Panc1 (cell line): ENCODE data around the gene SND1. TPM values are rescaled to one million over a fixed set of nuclear protein-coding genes. Genes with fewer than 3 reads are reported as not detected.

Experiments used
- ATAC-seq: fragments of 200-7000 bp; cut with Tn5 transposase; 2 replicates; pipeline ENCODE4 v1.9.1; 2020; ENCODE audit warnings: mild to moderate bottlenecking, moderate library complexity
- BruUV-seq: library from RNA; stranded (reverse); fragments of 400-500 nt; replicated peaks from 2 replicates; lab custom pipeline; 2021; lab: Mats Ljungman, UMichigan
- CTCF ChIA-PET: fragments of 300-600 bp; sonication (Branson Sonifier 250); formaldehyde crosslinking; loops from one replicate; lab custom pipeline; 2022; ENCODE audit warnings: antibody characterized with exemption; lab: Charles Lee
- POLR2A ChIA-PET: fragments of 300-600 bp; sonication (Branson Sonifier 250); formaldehyde crosslinking; loops from one replicate; lab custom pipeline; 2022; ENCODE audit warnings: antibody characterized with exemption; lab: Charles Lee
- DNase-seq: peaks from one replicate; pipeline ENCODE4 v3.0.0-alpha.2; 2010; ENCODE audit warnings: low read depth, low spot score
- H3K27ac ChIP-seq: 2 replicates; pipeline ENCODE4 v1.5.1; 2011; ENCODE audit warnings: mild to moderate bottlenecking, low read length, inconsistent platforms
- H3K27me3 ChIP-seq: fragments of 200-500 bp; sonication (Bioruptor generic); 2 replicates; pipeline ENCODE4 v1.6.0; 2014; ENCODE audit warnings: low read length, inconsistent platforms; ENCODE audit not compliant: control insufficient read depth, insufficient read depth
- H3K36me3 ChIP-seq: fragments of 200-500 bp; sonication (Bioruptor generic); 2 replicates; pipeline ENCODE4 v1.5.1; 2014; ENCODE audit warnings: inconsistent platforms, mild to moderate bottlenecking, low read length, moderate library complexity; ENCODE audit not compliant: control insufficient read depth, insufficient read depth
- H3K4me1 ChIP-seq: 2 replicates; pipeline ENCODE4 v1.5.1; 2011; ENCODE audit warnings: inconsistent platforms, mild to moderate bottlenecking, low read length, moderate library complexity; ENCODE audit not compliant: control insufficient read depth, insufficient read depth
- H3K4me3 ChIP-seq, 2 experiments: 2 replicates each; pipeline ENCODE4 v1.5.1; 2011 to 2012; ENCODE audit warnings: low read depth in 2 of 2, low read length in 2 of 2, mild to moderate bottlenecking in 2 of 2, inconsistent platforms in 1 of 2, moderate library complexity in 1 of 2
- H3K9me3 ChIP-seq: fragments of 200-500 bp; sonication (Bioruptor generic); 2 replicates; pipeline ENCODE4 v1.5.1; 2014; ENCODE audit warnings: low read depth, mild to moderate bottlenecking, inconsistent platforms, low read length, moderate library complexity; ENCODE audit not compliant: control insufficient read depth, insufficient read depth
- POLR2AphosphoS5 ChIP-seq: IDR thresholded peaks from 2 replicates; pipeline ENCODE4 v1.6.1; 2012; ENCODE audit warnings: mild to moderate bottlenecking, low read depth, low read length, moderate library complexity
- SIN3A ChIP-seq: IDR thresholded peaks from 2 replicates; pipeline ENCODE4 v1.6.1; 2012; ENCODE audit warnings: low read depth, mild to moderate bottlenecking, low read length, moderate library complexity, borderline replicate concordance; ENCODE audit not compliant: insufficient read depth
- TCF7L2 ChIP-seq: IDR thresholded peaks from 2 replicates; pipeline ENCODE4 v1.6.1; 2011; ENCODE audit warnings: mild to moderate bottlenecking, low read depth, low read length, inconsistent platforms
- in situ Hi-C: cut with HindIII; loops from 2 replicates; pipeline ENCODE4 v1.10.0; 2016; ENCODE audit warnings: low sequenced_read_pairs, low pct_unique_long_range_greater_than_20kb
- intact Hi-C: fragments of 100-400 bp; cut with micrococcal nuclease; formaldehyde crosslinking; loops from one replicate; pipeline ENCODE4 v1.10.0; 2022; ENCODE audit not compliant: unreplicated experiment
- total RNA-seq: library from RNA; stranded (reverse); gene quantifications from one replicate; pipeline ENCODE4 v1.2.1, GENCODE V29; 2021; ENCODE audit not compliant: unreplicated experiment
- TF ChIP-seq, protein P1 (sequence below), 2 experiments: IDR thresholded peaks; 2 replicates each; pipeline ENCODE4 v1.6.1; 2011 to 2012; ENCODE audit warnings: low read depth in 2 of 2, control low read depth in 1 of 2, low read length in 1 of 2, mild to moderate bottlenecking in 1 of 2, moderate library complexity in 1 of 2; ENCODE audit not compliant: insufficient read depth in 1 of 2
- TF ChIP-seq, protein P2 (sequence below): fragments of 450-650 bp; IDR thresholded peaks from 2 replicates; pipeline ENCODE4 v1.5.1; 2017; ENCODE audit warnings: mild to moderate bottlenecking

The SND1 gene
- total RNA-seq, 1 experiment from 2014 or later = 176 TPM

DNA sequence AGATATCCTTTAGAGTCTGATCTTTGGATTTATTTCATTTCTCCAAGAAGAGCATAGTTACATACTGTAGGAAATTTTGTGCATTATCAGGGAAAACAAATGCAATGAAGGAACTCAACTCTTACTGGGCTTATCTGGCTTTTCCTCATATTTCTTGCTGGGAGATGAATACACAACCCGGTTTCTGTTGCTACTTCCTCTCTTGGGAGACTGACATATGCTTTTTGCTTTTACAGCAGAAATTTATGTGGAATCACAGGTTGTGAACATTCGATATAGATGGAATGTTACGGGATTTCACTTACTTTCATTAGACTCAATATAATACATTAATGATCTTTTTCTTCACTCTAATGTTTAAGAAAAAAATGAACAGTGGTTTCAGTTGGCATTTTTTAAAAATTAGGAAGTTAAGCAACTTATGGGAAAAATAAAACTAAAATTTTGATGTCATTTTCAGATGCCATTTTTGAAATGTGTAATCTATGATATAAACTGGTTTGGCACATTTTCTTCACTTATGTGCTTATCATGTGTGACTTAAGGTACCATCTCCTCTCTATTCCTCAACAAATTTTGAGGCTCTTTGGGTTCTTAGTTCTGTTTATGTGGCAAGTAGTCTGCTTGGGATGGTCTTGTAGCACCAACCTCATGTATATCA lies 7.1 kb downstream of the SND1 start:
- ChIA-PET CTCF (no interaction called here), POLR2A (no interaction called here)
- BruUV-seq = no TSS peak
- Histone ChIP-seq H3K4me1 (peaks cover 11% of the 10 kb centered on the region), H3K27me3 (no peaks in the 10 kb centered on the region), H3K4me3 (no peak overlapping the region), H3K36me3 (no peaks in the 10 kb centered on the region; the same call in 1 of the 2 replicates), H3K9me3 (no peaks in the 10 kb centered on the region), H3K27ac (no peak overlapping the region)
- DNase-seq = no peak
- no peak for TF ChIP-seq POLR2AphosphoS5
- TF ChIP-seq, protein P1, sequence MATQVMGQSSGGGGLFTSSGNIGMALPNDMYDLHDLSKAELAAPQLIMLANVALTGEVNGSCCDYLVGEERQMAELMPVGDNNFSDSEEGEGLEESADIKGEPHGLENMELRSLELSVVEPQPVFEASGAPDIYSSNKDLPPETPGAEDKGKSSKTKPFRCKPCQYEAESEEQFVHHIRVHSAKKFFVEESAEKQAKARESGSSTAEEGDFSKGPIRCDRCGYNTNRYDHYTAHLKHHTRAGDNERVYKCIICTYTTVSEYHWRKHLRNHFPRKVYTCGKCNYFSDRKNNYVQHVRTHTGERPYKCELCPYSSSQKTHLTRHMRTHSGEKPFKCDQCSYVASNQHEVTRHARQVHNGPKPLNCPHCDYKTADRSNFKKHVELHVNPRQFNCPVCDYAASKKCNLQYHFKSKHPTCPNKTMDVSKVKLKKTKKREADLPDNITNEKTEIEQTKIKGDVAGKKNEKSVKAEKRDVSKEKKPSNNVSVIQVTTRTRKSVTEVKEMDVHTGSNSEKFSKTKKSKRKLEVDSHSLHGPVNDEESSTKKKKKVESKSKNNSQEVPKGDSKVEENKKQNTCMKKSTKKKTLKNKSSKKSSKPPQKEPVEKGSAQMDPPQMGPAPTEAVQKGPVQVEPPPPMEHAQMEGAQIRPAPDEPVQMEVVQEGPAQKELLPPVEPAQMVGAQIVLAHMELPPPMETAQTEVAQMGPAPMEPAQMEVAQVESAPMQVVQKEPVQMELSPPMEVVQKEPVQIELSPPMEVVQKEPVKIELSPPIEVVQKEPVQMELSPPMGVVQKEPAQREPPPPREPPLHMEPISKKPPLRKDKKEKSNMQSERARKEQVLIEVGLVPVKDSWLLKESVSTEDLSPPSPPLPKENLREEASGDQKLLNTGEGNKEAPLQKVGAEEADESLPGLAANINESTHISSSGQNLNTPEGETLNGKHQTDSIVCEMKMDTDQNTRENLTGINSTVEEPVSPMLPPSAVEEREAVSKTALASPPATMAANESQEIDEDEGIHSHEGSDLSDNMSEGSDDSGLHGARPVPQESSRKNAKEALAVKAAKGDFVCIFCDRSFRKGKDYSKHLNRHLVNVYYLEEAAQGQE (IDR thresholded peaks at IDR 0.05; ENCODE audit: insufficient read depth in 1 of 2, low read depth in 2 of 2, low read length in 1 of 2) = no peak
- in situ Hi-C loops = no loop called here
- intact Hi-C loops = no loop called here
- ATAC-seq = no peak

DNA sequence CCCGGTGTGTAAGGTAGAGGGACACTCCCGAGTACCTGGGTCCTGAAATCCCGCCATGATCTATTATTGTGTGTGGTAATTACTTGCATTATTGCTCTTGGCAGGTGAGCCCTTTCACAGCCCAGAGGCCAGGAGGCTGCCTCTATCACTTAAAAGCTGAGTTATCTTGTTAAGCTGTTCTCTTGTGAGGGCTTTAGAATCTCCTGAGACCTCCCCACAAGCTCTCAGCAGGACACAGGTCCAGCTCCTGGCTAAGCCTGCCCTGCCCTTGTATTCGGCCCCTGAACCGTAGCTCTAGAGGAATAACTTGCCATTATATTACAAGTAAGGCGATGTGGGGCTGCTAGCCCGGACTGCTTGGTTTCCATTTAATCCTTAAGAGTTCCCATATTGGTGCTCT lies 13.9 kb downstream of the SND1 start:
- DNase-seq = no peak
- Histone ChIP-seq H3K27ac (peak overlapping the region; percentile 44), H3K4me3 (no peak overlapping the region), H3K27me3 (no peaks in the 10 kb centered on the region), H3K4me1 (peaks cover 23% of the 10 kb centered on the region), H3K36me3 (no peaks in the 10 kb centered on the region), H3K9me3 (no peaks in the 10 kb centered on the region)
- BruUV-seq = no TSS peak
- POLR2A ChIA-PET = interaction anchor here (1.0 kb wide), 1 partner anchor 8 kb away, joined by 3 read pairs; no protein-coding TSS in a partner anchor
- in situ Hi-C loops = no loop called here
- intact Hi-C loops = no loop called here
- ATAC-seq = peak; percentile 31; the same call in 1 of the 2 replicates
- CTCF ChIA-PET = no interaction called here
- TF ChIP-seq TCF7L2 = no peak
- no peak for TF ChIP-seq POLR2AphosphoS5
- TF ChIP-seq, protein P2, sequence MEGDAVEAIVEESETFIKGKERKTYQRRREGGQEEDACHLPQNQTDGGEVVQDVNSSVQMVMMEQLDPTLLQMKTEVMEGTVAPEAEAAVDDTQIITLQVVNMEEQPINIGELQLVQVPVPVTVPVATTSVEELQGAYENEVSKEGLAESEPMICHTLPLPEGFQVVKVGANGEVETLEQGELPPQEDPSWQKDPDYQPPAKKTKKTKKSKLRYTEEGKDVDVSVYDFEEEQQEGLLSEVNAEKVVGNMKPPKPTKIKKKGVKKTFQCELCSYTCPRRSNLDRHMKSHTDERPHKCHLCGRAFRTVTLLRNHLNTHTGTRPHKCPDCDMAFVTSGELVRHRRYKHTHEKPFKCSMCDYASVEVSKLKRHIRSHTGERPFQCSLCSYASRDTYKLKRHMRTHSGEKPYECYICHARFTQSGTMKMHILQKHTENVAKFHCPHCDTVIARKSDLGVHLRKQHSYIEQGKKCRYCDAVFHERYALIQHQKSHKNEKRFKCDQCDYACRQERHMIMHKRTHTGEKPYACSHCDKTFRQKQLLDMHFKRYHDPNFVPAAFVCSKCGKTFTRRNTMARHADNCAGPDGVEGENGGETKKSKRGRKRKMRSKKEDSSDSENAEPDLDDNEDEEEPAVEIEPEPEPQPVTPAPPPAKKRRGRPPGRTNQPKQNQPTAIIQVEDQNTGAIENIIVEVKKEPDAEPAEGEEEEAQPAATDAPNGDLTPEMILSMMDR = no peak
- TF ChIP-seq SIN3A = no peak
- TF ChIP-seq, protein P1 (IDR thresholded peaks at IDR 0.05; ENCODE audit: insufficient read depth in 1 of 2, low read depth in 2 of 2, low read length in 1 of 2) = no peak
